A172 (cell line): ENCODE data around the gene RNU2-63P. TPM values are rescaled to one million over a fixed set of nuclear protein-coding genes. Genes with fewer than 3 reads are reported as not detected.
"Not testable (repeated sequence)": the region's sequence is repeated elsewhere in the genome, so short reads cannot be mapped to it uniquely, and the experiment has no call there.

ENCODE experiments used
- DNase-seq: peaks from one replicate; pipeline ENCODE4 v3.0.0-alpha.2; 2015; ENCODE audit warnings: low spot score
- total RNA-seq: library from RNA; depleted of rRNA; stranded (reverse); fragments of >200 nt; shearing (Covaris generic); gene quantifications from 2 replicates; pipeline ENCODE4 v1.2.3, GENCODE V29; 2014; rRNA removed

The RNU2-63P gene
- total RNA-seq, result not detected in 2 replicates

- DNase-seq, result peak; percentile 79
These were observed at the start of gene RNU2-63P for GRCh38 chr2:88016086-88016959. RNU2-63P (minus strand) TSS chr2:88016547.

- DNase-seq, result no peak
These were observed 44.9 kb upstream of the RNU2-63P start for GRCh38 chr2:88061295-88061694.

GRCh38 chr2:88060907-88061275, 44.5 kb upstream of the RNU2-63P start:
- no peak for DNase-seq

GRCh38 chr2:88059979-88060906, 43.9 kb upstream of the RNU2-63P start:
- DNase-seq, result peak; percentile 40

GRCh38 chr2:88058191-88058590, 41.8 kb upstream of the RNU2-63P start:
- no peak for DNase-seq

- DNase-seq, result no peak
These were observed 41.1 kb upstream of the RNU2-63P start for GRCh38 chr2:88057437-88057844.

- DNase-seq, result peak; percentile 95
These were observed 39.2 kb upstream of the RNU2-63P start, which contains the start of gene KRCC1 for GRCh38 chr2:88055371-88056128. KRCC1 (minus strand) TSS chr2:88055783; CDS start chr2:88028563, 27,220 bp downstream.

GRCh38 chr2:88054782-88055370, 38.5 kb upstream of the RNU2-63P start:
- DNase-seq, result peak; percentile 33

- no peak for DNase-seq
These were observed 37.8 kb upstream of the RNU2-63P start for GRCh38 chr2:88053934-88054781.

GRCh38 chr2:88053296-88053695, 36.9 kb upstream of the RNU2-63P start:
- DNase-seq, result no peak

GRCh38 chr2:88051792-88052191, 35.4 kb upstream of the RNU2-63P start:
- DNase-seq, result no peak

- DNase-seq, result no peak
These were observed 33.3 kb upstream of the RNU2-63P start for GRCh38 chr2:88049622-88050021.

GRCh38 chr2:88048541-88048940, 32.2 kb upstream of the RNU2-63P start:
- DNase-seq, result no peak

- DNase-seq, result not testable (repeated sequence)
These were observed 29.2 kb upstream of the RNU2-63P start for GRCh38 chr2:88045561-88045960.

GRCh38 chr2:88042476-88042875, 26.1 kb upstream of the RNU2-63P start:
- no peak for DNase-seq

- DNase-seq, result peak; percentile 92
These were observed 22.1 kb upstream of the RNU2-63P start for GRCh38 chr2:88038263-88039105.

GRCh38 chr2:88036606-88037005, 20.3 kb upstream of the RNU2-63P start:
- no peak for DNase-seq

- DNase-seq, result no peak
These were observed 19.8 kb upstream of the RNU2-63P start for GRCh38 chr2:88036182-88036581.

- no peak for DNase-seq
These were observed 15.8 kb upstream of the RNU2-63P start for GRCh38 chr2:88032070-88032702.
